GM12875 (cell line): ENCODE measurements around the gene PRKCQ.

Experiments
- H3K4me3 ChIP-seq: one replicate; pipeline ENCODE4 v1.5.1; 2011; ENCODE audit warnings: low read depth, low read length, control low read depth
- CTCF ChIP-seq: IDR thresholded peaks from 2 replicates; pipeline ENCODE4 v1.5.1; 2011; ENCODE audit warnings: low read depth, mild to moderate bottlenecking, control low read depth, inconsistent platforms, low read length, moderate library complexity, borderline replicate concordance; ENCODE audit not compliant: insufficient read depth

The PRKCQ gene

GRCh38 chr10:6406220-6407033, 173.6 kb downstream of the PRKCQ start:
- no peak overlapping the region for H3K4me3 ChIP-seq
- TF ChIP-seq CTCF: peak; percentile 21; the same call in 1 of the 2 replicates

GRCh38 chr10:6405713-6406112, 174.4 kb downstream of the PRKCQ start:
- H3K4me3 ChIP-seq: no peak overlapping the region
- TF ChIP-seq CTCF: no peak

GRCh38 chr10:6404127-6405072, 175.7 kb downstream of the PRKCQ start:
- TF ChIP-seq CTCF: no peak
- H3K4me3 ChIP-seq: no peak overlapping the region

- H3K4me3 ChIP-seq: no peak overlapping the region
- no peak for TF ChIP-seq CTCF
Measured at GRCh38 chr10:6402960-6403359, 177.1 kb downstream of the PRKCQ start.

GRCh38 chr10:6402349-6402709, 177.7 kb downstream of the PRKCQ start:
- no peak for TF ChIP-seq CTCF
- no peak overlapping the region for H3K4me3 ChIP-seq

GRCh38 chr10:6401558-6402348, 178.3 kb downstream of the PRKCQ start:
- H3K4me3 ChIP-seq: no peak overlapping the region

More at GRCh38 chr10:6401558-6402348, 178.3 kb downstream of the PRKCQ start:
- peak; percentile 62; the same call in 1 of the 2 replicates for TF ChIP-seq CTCF
